ENCODE data around the gene KCNMA1.

DNA sequence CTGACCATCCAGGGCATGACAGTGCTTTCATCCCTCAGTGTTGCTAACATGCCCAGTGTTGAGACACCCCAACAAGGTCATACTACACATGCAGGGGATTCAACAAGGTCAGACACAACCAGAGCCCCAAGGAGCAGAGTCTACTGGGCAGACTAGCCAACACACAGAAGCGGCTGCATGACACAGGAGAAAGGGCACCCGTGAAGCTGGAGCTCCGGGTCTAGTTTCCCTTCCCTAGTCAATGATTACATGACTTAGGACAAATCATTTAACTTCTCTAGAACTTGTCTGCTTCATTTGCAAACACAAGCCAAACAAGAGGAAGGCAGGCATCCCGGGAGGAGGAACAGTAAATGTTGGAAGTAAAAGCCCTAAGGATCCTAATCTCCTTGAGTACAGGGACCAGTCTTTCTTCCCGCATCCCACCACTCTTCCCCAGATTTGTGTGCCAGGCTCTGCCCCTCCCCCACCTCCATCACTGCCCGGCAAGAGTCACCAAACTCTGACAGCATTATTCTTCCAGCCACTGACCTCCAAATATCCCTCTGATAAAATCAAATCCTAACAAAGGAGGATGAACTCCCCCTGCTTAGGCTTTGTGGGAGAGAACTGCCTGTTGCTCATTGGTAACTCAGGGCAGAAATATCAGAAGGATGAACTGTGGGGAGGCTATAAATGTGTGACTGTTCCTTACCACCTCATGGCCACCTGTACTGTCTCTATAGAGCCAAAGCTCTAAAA, 104.3 kb downstream of the KCNMA1 start:
- TF ChIP-seq CTCF (IDR thresholded peaks at IDR 0.05) (no peak), POLR2A (IDR thresholded peaks at IDR 0.05) (no peak), EP300 (IDR thresholded peaks at IDR 0.05; ENCODE audit: low read depth) (no peak), POLR2AphosphoS5 (IDR thresholded peaks at IDR 0.05) (no peak)
